SJCRH30 (cell line): Measurements from ENCODE around the gene LAMB1. TPM values are rescaled to one million over a fixed set of nuclear protein-coding genes. Genes with fewer than 3 reads are reported as not detected.

ENCODE experiments used
- DNase-seq, 2 experiments: peaks; one replicate each; pipeline ENCODE4 v3.0.0-alpha.2; 2015 to 2020
- H3K27ac ChIP-seq: fragments of 250-450 bp; sonication (Bioruptor Pico); 2 replicates; pipeline ENCODE4 v1.5.1; 2020; ENCODE audit warnings: mild to moderate bottlenecking, moderate library complexity
- H3K27me3 ChIP-seq: fragments of 250-450 bp; sonication (Bioruptor Pico); 2 replicates; pipeline ENCODE4 v1.5.1; 2020; ENCODE audit warnings: mild to moderate bottlenecking, moderate library complexity
- H3K36me3 ChIP-seq: fragments of 250-450 bp; sonication (Bioruptor Pico); 2 replicates; pipeline ENCODE4 v1.5.1; 2020; ENCODE audit warnings: mild to moderate bottlenecking, moderate library complexity
- H3K4me1 ChIP-seq: fragments of 250-450 bp; sonication (Bioruptor Pico); 2 replicates; pipeline ENCODE4 v1.5.1; 2020; ENCODE audit warnings: mild to moderate bottlenecking, moderate library complexity
- H3K4me3 ChIP-seq: fragments of 250-450 bp; sonication (Bioruptor Pico); 2 replicates; pipeline ENCODE4 v1.5.1; 2020; ENCODE audit warnings: mild to moderate bottlenecking, moderate library complexity
- H3K9me3 ChIP-seq: fragments of 250-450 bp; sonication (Bioruptor Pico); replicated peaks from 2 replicates; pipeline ENCODE4 v1.5.1; 2020; ENCODE audit warnings: mild to moderate bottlenecking, moderate library complexity
- total RNA-seq: library from RNA; depleted of rRNA; stranded (reverse); fragments of >200 nt; shearing (Covaris generic); gene quantifications from 2 replicates; pipeline ENCODE4 v1.2.3, GENCODE V29; 2014

The LAMB1 gene
- total RNA-seq, 1 experiment from 2014 or later, result 106 TPM

DNA sequence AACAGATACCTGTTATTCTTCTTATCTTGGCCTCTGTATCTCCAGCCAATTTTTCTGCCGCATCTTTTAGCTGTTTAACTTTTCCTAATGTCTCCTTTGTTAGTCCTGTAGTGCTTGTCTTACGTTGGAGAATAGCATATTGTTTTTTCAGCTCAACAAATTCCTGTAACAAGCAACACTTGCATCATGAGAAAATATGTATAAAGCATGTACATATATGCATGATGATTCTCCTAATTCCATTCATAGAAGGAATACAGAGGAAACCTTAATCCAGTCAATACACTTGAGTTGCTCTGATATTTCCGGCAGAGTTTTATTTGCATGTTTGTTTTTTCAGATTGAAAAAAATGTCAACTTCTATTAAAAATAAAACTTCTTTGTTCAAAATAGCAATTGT, 26.1 kb upstream of the LAMB1 start:
- H3K9me3 ChIP-seq, result no peaks in the 10 kb centered on the region; the same call in 1 of the 2 replicates

DNA sequence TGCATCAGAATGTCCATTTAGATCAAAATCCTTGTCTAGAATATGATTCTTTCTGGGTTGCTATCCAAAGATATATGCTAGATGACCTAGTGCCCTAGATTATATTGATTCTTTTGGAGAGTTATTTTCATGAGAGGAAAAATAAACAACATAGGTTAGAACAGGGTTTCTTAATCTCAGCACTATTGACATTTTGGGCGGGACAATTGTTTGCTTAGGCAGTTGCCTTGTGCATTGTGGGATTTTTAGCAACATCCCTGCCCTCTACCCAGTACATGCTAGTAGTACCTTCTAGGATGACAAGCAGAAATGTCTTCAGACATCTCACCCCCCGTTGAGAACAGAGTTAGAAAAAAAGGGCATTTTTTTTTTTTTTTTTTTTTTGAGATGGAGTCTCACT, 25.1 kb upstream of the LAMB1 start:
- Histone ChIP-seq H3K27ac (no peak overlapping the region), H3K4me3 (no peak overlapping the region), H3K4me1 (no peaks in the 10 kb centered on the region), H3K27me3 (no peaks in the 10 kb centered on the region), H3K36me3 (no peaks in the 10 kb centered on the region), H3K9me3 (no peaks in the 10 kb centered on the region; the same call in 1 of the 2 replicates)
- no peak for DNase-seq

More for the DNA sequence above, 26.1 kb upstream of the LAMB1 start:
- Histone ChIP-seq H3K4me3 (no peak overlapping the region), H3K27ac (no peak overlapping the region), H3K27me3 (no peaks in the 10 kb centered on the region), H3K36me3 (no peaks in the 10 kb centered on the region), H3K4me1 (no peaks in the 10 kb centered on the region)
- no peak for DNase-seq

DNA sequence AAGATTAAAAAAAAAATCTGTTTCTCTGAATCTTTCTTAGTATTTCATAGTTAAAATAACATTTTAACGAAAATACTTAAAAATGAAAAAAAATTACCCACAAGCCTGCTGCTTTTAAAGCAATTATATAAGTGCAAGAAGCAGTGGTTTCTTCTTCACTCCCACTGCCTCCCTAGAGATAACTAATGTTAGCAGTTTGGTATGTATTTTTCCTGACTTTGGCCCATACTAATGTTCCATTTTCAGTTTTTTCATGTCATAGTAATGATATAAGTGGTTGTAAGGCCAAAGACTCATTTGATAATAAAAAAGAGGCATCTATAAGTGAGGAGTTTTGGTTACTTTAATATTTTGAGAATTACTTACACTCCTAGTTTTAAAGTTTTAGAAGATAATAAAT, 24.3 kb upstream of the LAMB1 start:
- Histone ChIP-seq H3K27me3 (no peaks in the 10 kb centered on the region), H3K4me1 (peaks cover 4% of the 10 kb centered on the region; the same call in 1 of the 2 replicates), H3K4me3 (no peak overlapping the region), H3K9me3 (no peaks in the 10 kb centered on the region; the same call in 1 of the 2 replicates), H3K36me3 (no peaks in the 10 kb centered on the region), H3K27ac (no peak overlapping the region)
- no peak for DNase-seq

DNA sequence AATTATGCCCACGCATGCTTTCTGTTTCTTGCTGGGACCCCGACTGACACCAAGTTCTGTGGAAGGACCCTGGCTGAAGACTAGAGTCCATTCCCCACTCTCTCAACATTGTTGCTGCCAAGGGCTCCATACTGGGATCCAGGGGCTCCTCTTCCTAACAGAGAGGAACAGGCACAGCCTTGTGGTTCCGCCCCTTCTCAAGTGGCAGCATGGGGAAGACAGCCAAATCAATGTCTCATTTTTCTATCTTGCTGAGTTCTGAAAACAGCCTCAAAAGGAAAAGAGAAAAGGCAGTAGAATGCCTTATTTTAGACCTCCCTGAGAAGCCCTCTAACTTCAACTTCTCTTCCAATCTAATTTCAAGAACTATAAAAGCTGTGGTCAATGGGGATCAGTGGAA, 23.7 kb upstream of the LAMB1 start:
- H3K4me3 ChIP-seq, result no peak overlapping the region
- H3K27ac ChIP-seq, result no peak overlapping the region
- H3K27me3 ChIP-seq, result no peaks in the 10 kb centered on the region
- H3K36me3 ChIP-seq, result no peaks in the 10 kb centered on the region
- peak in 1 of 2 experiments; percentile 43 for DNase-seq
- H3K4me1 ChIP-seq, result peaks cover 5% of the 10 kb centered on the region; the same call in 1 of the 2 replicates
- no peaks in the 10 kb centered on the region; the same call in 1 of the 2 replicates for H3K9me3 ChIP-seq

DNA sequence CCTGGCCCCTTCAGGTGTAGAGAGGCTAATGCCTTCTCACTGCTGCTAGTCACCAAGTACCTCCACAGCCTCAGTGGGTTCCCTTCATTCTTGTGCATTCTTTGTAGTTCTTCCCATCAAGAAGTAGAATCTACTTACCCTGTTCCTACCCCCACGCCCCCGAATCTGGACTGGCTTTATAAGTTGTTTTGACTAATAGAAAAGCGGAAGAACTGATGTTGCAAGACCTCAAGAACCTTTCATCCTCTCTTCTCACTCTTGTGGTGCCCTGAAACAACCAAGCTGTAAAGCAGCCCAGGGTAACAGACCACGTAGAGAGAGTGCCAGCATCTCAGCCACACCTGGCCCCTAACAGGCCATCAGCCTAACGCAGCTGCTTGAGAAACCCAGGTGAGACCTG, 23.2 kb upstream of the LAMB1 start:
- no peak overlapping the region for H3K27ac ChIP-seq
- H3K36me3 ChIP-seq, result no peaks in the 10 kb centered on the region
- H3K9me3 ChIP-seq, result no peaks in the 10 kb centered on the region; the same call in 1 of the 2 replicates
- no peak for DNase-seq
- H3K4me1 ChIP-seq, result peaks cover 5% of the 10 kb centered on the region; the same call in 1 of the 2 replicates
- H3K27me3 ChIP-seq, result no peaks in the 10 kb centered on the region
- H3K4me3 ChIP-seq, result no peak overlapping the region

DNA sequence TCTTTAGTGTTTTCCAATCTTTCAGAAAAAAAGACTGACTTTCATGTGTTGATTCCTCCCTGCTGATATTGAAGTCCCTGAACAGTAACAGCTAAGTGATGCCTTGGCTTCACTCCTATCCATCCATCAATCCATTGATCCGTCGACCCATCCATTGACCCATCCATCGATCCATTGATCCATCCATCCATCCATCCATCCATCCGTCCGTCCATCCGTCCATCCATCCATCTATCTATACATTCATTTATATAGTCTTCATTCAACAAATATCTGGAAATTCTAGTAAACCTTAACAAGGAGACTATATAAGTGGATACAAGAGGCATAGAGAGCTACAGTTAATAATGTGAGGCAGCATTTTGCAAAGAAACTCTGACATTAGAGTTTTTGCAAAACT, 21.6 kb upstream of the LAMB1 start:
- H3K4me1 ChIP-seq, result peaks cover 5% of the 10 kb centered on the region; the same call in 1 of the 2 replicates
- no peaks in the 10 kb centered on the region for H3K27me3 ChIP-seq
- no peak overlapping the region for H3K27ac ChIP-seq
- no peaks in the 10 kb centered on the region for H3K36me3 ChIP-seq
- no peak overlapping the region for H3K4me3 ChIP-seq
- H3K9me3 ChIP-seq, result no peaks in the 10 kb centered on the region
- DNase-seq, result no peak

DNA sequence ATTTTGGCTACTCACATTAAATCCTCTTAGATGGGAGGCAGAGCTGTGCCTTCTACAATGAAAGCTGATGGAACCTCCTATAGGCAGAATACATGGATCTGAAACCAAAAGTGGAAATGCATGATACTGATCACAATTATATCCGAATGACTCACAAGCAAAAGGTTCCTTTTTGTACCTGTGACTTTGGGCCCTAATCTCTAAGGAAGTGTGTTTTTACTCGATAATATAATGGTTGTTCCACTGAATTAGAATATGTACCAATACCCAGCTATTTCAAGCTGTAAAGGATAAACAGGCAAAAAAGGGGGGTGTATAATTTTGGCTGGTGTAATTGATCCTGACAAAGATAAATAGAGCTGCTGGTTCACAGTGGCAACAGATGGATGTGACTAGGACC, 17.6 kb upstream of the LAMB1 start:
- Histone ChIP-seq H3K27me3 (no peaks in the 10 kb centered on the region), H3K27ac (no peak overlapping the region), H3K4me1 (peaks cover 8% of the 10 kb centered on the region; the same call in 1 of the 2 replicates), H3K9me3 (no peaks in the 10 kb centered on the region), H3K4me3 (no peak overlapping the region), H3K36me3 (no peaks in the 10 kb centered on the region)
- DNase-seq, result no peak

DNA sequence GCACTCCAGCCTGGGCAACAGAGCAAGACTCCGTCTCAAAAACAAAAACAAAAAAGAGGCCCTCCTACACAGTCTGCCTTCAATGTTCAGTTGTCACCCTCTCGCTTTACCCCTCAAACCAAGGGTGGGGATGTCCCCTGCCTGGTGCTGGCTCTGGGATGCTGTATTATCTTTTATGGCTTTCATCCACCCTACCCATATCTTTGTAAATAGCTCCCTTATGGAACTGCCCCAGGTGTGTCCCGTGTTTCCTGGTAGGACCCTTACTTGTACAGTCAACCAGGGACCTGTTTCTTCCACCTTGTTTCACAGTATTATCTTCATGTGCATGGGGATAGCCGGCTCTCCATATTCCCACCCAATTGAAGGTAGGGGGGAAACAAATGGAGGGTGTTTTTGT, 15.7 kb upstream of the LAMB1 start:
- Histone ChIP-seq H3K4me1 (peaks cover 20% of the 10 kb centered on the region), H3K9me3 (no peaks in the 10 kb centered on the region), H3K36me3 (no peaks in the 10 kb centered on the region), H3K27me3 (no peaks in the 10 kb centered on the region), H3K4me3 (no peak overlapping the region), H3K27ac (no peak overlapping the region)
- no peak for DNase-seq

DNA sequence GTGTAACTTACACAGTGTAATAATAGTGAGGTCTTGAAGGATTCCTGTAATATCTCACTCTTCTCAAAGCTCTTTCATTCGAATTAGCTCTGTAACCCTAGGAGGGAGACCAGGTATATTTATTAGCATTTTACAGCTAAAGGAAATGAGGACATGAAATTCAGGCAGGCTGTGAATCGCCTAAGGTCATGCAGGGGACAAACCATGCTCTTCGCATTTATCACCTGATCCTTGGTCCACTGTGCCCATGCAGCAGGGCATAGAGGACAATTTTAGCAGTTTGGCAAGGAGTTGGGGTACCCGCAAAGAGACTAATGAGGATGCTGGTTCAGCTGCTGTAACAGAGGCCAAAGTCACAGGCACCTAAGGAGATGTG, 14.8 kb upstream of the LAMB1 start:
- no peaks in the 10 kb centered on the region for H3K27me3 ChIP-seq
- DNase-seq, result no peak
- H3K4me3 ChIP-seq, result no peak overlapping the region
- H3K4me1 ChIP-seq, result peaks cover 20% of the 10 kb centered on the region
- no peaks in the 10 kb centered on the region for H3K9me3 ChIP-seq
- H3K27ac ChIP-seq, result no peak overlapping the region
- no peaks in the 10 kb centered on the region for H3K36me3 ChIP-seq

DNA sequence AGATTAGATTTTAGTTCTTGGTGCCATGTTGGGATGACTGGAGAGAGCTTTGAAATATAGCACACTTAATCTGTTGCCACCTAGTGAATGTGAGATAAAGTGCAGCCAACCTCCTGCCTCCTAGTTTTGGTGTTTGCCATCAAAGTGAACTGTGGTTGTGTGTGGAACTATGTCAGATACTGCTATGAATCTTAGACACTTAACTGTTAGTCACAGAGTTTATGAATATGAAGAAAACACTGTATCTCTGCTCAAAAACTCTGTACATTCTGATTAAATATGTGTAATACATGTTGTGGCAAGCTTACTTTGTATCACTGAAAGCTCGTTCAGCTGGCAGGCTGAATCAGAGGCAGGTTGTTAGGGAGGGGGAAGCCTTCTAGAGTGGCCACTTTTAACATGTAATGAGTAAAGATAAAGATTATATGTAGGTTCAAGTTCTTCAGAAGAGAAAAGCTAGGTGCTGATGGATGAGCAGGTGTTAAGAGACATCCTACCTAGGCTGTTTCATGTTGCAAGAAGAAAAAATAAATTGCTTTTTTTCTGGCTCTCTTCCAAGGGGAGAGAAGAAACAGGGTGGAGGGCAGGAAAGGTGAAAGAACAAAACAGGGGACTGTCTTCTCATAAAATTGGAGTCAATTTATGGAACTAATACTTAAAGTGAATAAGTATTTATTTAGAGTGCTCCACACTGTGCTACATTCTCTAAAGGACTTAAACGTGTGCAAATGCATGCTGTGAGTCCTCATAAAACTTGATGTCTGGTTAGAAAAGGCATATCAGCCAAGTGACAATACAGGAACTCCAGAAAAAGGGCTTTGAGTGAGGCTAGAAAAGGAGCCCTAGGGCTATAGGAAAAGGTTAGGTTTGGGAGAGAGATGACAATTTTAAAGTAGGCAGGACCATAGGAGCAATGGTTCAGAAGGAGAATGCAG, 14.1 kb upstream of the LAMB1 start:
- H3K27ac ChIP-seq, result no peak overlapping the region
- H3K4me1 ChIP-seq, result peaks cover 19% of the 10 kb centered on the region
- peak in 1 of 2 experiments; percentile 48 for DNase-seq

DNA sequence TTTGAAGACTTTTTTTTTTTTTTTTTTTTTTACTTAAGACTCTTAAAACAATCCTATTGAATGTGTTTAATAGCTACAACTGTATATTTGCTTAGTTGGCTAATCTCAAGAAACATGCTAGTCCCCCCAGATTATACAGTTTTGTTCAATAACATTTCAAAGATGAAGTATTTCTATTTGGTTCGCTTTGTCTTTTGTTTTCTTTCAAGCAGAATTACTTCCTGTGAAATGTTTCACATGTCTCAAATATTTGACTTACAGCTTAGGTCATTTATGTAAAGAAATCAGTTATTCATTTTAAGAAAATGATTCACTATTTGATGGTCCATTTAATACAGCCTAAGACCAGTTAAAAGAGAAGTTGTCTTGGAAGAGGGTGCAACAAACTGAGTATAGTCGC, 12.8 kb upstream of the LAMB1 start:
- H3K4me1 ChIP-seq, result peaks cover 18% of the 10 kb centered on the region
- DNase-seq, result no peak
- H3K36me3 ChIP-seq, result no peaks in the 10 kb centered on the region
- no peak overlapping the region for H3K27ac ChIP-seq
- no peaks in the 10 kb centered on the region for H3K27me3 ChIP-seq
- no peak overlapping the region for H3K4me3 ChIP-seq
- H3K9me3 ChIP-seq, result no peaks in the 10 kb centered on the region

More for the DNA sequence above, 14.1 kb upstream of the LAMB1 start:
- Histone ChIP-seq H3K9me3 (no peaks in the 10 kb centered on the region), H3K36me3 (no peaks in the 10 kb centered on the region), H3K27me3 (no peaks in the 10 kb centered on the region), H3K4me3 (no peak overlapping the region)

DNA sequence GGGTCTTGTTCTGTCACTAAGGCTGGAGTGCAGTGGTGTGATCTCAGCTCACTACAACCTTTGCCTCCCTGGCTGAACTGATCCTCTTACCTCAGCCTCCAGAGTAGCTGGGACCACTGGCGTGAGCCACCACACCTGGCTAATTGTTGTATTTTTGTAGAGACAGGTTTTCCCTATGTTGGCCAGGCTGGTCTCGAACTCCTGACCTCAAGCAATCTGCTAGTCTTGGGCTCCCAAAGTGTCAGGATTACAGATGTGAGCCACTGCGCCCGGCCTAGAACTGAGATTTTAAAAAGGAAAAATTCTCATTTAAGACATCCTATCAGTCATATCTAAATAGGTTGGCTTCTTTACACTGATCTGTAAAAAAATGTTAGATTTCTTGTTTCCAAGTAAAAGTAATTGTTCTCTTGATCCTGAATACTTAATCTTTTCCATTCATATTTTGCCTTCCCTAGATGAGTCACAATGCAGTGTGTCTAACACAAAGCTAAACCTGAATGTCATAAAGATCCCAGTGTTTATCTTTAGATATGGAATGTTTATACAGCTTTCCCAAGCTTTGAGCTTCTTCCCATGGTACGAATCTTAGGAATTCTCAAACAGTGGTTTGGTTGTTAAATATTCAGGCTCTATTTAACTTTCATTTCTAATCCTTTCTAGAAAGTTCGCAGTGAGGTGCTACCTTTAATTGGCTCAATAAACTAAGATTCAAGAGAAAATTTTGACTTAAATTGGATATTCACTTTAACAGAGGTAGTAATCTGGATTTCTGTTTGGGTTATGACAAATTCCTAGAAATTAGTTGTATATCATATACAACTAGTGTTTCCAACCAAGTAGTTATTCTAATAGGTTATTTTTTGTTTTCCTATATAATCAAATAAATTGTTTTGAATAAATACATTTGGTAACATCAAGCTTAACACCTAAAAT, 12.1 kb upstream of the LAMB1 start:
- no peaks in the 10 kb centered on the region for H3K36me3 ChIP-seq
- no peaks in the 10 kb centered on the region for H3K27me3 ChIP-seq
- H3K4me3 ChIP-seq, result no peak overlapping the region
- H3K27ac ChIP-seq, result no peak overlapping the region; the same call in 1 of the 2 replicates
- DNase-seq, result peak in 1 of 2 experiments; percentile 79
- no peaks in the 10 kb centered on the region for H3K9me3 ChIP-seq
- peaks cover 18% of the 10 kb centered on the region for H3K4me1 ChIP-seq

DNA sequence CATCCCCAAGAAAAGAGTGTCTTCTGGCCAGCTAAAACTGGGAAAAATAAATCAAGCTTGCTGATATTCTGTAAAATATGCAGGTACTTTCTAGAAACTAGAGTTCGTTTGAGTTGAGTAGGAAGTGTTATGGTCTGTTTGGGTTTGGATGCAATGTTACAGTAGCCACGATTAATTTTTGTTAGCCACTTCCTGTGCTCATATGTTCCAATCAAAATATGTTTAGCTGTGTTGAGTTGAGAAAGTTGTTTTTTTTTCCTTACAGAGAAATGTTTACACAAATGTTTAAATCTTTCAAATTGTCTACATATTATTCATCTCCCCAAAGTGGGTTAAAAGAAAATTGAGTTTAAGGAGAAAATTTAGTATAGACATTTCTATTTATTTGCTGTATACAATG, 11.3 kb upstream of the LAMB1 start:
- no peak overlapping the region for H3K4me3 ChIP-seq
- H3K9me3 ChIP-seq, result no peaks in the 10 kb centered on the region
- no peaks in the 10 kb centered on the region for H3K27me3 ChIP-seq
- no peak overlapping the region for H3K27ac ChIP-seq
- no peaks in the 10 kb centered on the region for H3K36me3 ChIP-seq
- no peak for DNase-seq
- H3K4me1 ChIP-seq, result peaks cover 18% of the 10 kb centered on the region

DNA sequence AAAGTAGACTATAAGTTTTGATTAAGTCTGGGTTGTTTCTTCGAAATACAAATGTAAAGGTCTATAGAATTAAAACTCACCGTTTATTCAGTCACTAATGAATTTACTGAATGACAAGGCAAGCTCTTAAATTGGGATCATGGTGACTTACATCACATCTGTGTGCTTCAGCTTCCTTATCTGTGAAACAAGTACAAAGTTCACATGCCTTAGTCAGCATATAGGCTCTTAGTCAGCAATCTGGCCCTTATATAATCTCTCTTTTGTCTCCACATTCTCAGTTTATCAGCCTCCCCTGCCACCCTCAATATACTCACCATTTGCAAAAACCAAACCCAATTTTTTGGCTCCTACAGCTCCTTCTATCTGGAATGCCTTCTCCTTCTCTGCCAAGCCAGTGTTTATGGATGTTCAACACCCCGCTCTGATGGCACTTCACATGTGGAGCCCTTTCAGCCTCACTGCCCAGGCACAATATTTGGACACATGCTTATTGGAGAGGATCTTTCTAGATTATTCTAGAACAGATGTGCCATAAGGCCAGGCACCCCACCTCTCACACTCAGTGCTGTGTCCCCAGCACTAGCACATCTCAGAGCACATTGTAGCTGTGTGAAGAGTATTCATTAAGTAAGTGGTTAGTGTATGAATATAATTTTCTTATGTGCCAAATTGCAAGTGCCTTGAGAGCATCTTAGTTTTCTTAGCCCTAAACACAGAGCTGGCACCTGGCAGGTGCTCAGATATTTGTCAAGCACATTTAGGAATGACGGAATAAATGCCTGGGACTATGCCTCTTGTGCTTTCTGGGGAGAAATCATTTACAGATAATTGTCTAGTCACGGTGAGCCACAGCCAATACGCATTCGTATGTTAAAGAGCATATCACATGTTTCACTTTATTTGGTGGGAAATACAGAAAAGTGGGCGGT, 9.8 kb upstream of the LAMB1 start:
- no peak for DNase-seq

More for the DNA sequence above, 9.8 kb upstream of the LAMB1 start:
- Histone ChIP-seq H3K27me3 (no peaks in the 10 kb centered on the region), H3K4me3 (no peak overlapping the region), H3K36me3 (no peaks in the 10 kb centered on the region), H3K27ac (no peak overlapping the region), H3K9me3 (no peaks in the 10 kb centered on the region), H3K4me1 (peaks cover 18% of the 10 kb centered on the region)
